Duodenal mucosa (tissue), 2 donors: ENCODE measurements around the gene ARHGAP32.

Experiments
- H3K27ac ChIP-seq: one replicate; pipeline ENCODE4 v1.7.0; 2013; ENCODE audit warnings: low read depth, low read length
- H3K27me3 ChIP-seq, 2 donors: one replicate each; pipeline ENCODE4 v1.7.0; 2013; ENCODE audit warnings: low read length in 2 of 2, control low read depth in 1 of 2; ENCODE audit not compliant: insufficient read depth in 2 of 2, control insufficient read depth in 1 of 2
- H3K36me3 ChIP-seq, 2 donors: one replicate each; pipeline ENCODE4 v1.7.0; 2013; ENCODE audit warnings: low read length in 2 of 2, control low read depth in 1 of 2; ENCODE audit not compliant: insufficient read depth in 2 of 2, control insufficient read depth in 1 of 2
- H3K4me1 ChIP-seq, 2 donors: one replicate each; pipeline ENCODE4 v1.7.0; 2013; ENCODE audit warnings: low read length in 2 of 2, control low read depth in 1 of 2; ENCODE audit not compliant: insufficient read depth in 2 of 2, control insufficient read depth in 1 of 2
- H3K4me3 ChIP-seq, 2 donors: one replicate each; pipeline ENCODE4 v1.7.0; 2013; ENCODE audit warnings: low read length in 2 of 2, low read depth in 1 of 2
- H3K9ac ChIP-seq, 2 donors: one replicate each; pipeline ENCODE4 v1.7.0; 2013; ENCODE audit warnings: low read length in 2 of 2, low read depth in 1 of 2
- H3K9me3 ChIP-seq, 2 donors: one replicate each; pipeline ENCODE4 v1.7.0; 2013; ENCODE audit warnings: low read length in 2 of 2, control low read depth in 1 of 2; ENCODE audit not compliant: control insufficient read depth in 1 of 2

Gene ARHGAP32

DNA sequence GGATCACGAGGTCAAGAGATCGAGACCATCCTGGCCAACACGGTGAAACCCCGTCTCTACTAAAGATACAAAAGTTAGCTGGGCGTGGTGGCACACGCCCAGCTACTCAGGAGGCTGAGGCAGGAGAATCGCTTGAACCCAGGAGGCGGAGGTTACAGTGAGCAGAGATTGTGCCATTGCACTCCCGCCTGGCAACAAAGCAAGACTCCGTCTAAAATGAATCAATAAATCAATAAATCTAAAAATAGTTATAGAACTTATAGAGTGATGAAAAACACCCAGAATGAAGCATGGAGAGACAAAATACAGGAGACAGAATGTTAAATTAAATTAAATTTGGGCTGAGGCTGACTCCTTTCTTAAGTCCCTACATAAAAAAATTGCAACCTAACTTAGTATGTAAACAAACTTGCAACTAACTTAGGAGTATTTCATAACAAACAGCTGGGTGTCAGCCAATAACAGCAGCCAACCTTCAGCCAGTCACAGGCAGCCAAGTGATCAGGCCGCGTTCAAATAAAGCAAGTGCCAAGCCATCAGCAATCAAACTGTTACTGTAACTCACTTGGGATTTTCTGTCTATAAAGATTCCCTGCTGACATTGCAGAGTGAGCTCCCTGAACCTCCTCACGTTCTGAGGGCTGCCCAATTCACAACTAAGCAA is 242.2 kb downstream of the ARHGAP32 start:
- H3K36me3 ChIP-seq = no peaks in the 10 kb centered on the region
- H3K27ac ChIP-seq = no peak overlapping the region
- no peak overlapping the region for H3K4me3 ChIP-seq
- no peak overlapping the region for H3K9ac ChIP-seq
- H3K9me3 ChIP-seq = no peaks in the 10 kb centered on the region
- no peaks in the 10 kb centered on the region for H3K27me3 ChIP-seq
- H3K4me1 ChIP-seq = peaks cover 0 to 5% of the 10 kb centered on the region in 2 donors

DNA sequence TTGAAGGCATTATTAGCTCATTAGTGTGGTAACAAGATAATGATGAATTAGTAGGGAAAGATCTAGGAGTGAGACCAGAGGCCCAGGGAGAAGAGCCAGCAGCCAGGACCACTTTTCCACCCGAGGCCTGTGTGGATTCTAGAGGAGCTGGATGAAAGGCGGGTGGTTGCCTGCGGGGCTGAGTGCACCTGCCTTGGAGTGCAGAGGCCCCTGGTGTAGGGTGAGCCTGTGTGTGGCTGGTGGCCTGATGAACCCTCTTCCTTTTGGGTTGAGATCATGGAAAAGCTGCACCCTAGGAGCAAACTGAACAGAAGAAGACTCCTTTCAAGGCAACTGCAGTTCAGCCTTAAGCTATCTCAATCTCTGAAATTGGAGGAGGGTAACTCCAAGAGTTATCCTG is 243.5 kb downstream of the ARHGAP32 start:
- H3K36me3 ChIP-seq = no peaks in the 10 kb centered on the region
- H3K4me3 ChIP-seq = no peak overlapping the region
- H3K27ac ChIP-seq = no peak overlapping the region
- H3K27me3 ChIP-seq = no peaks in the 10 kb centered on the region
- H3K9ac ChIP-seq = no peak overlapping the region
- peaks cover 0 to 5% of the 10 kb centered on the region in 2 donors for H3K4me1 ChIP-seq
- H3K9me3 ChIP-seq = no peaks in the 10 kb centered on the region

DNA sequence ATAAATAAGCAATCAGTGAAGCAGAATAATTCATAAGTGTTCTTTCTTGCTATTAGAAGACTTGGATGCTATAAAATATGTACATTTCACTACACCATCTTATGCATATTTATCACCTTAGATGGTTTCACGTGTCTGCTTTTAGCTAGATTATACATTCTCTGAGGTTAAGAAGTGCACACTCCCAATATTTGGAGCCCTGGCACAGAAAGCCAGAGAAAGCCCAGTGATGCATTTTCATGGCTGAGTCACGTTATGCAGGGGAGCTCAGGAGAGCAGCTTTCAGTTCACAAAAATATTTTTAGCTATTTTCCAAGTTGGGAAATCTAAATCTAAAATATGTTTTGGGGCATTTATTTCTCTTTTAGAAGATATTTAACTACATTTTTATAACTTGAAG is 244.4 kb downstream of the ARHGAP32 start:
- Histone ChIP-seq H3K27me3 (no peaks in the 10 kb centered on the region), H3K9me3 (no peaks in the 10 kb centered on the region), H3K9ac (no peak overlapping the region), H3K27ac (no peak overlapping the region), H3K4me1 (peaks cover 0 to 5% of the 10 kb centered on the region in 2 donors), H3K4me3 (no peak overlapping the region), H3K36me3 (no peaks in the 10 kb centered on the region)

GRCh38 chr11:128946648-128947047 is 245.5 kb downstream of the ARHGAP32 start:
- H3K9me3 ChIP-seq = no peaks in the 10 kb centered on the region
- H3K27me3 ChIP-seq = no peaks in the 10 kb centered on the region
- no peak overlapping the region for H3K27ac ChIP-seq
- no peak overlapping the region for H3K9ac ChIP-seq
- H3K36me3 ChIP-seq = no peaks in the 10 kb centered on the region
- peaks cover 0 to 5% of the 10 kb centered on the region in 2 donors for H3K4me1 ChIP-seq
- H3K4me3 ChIP-seq = no peak overlapping the region

DNA sequence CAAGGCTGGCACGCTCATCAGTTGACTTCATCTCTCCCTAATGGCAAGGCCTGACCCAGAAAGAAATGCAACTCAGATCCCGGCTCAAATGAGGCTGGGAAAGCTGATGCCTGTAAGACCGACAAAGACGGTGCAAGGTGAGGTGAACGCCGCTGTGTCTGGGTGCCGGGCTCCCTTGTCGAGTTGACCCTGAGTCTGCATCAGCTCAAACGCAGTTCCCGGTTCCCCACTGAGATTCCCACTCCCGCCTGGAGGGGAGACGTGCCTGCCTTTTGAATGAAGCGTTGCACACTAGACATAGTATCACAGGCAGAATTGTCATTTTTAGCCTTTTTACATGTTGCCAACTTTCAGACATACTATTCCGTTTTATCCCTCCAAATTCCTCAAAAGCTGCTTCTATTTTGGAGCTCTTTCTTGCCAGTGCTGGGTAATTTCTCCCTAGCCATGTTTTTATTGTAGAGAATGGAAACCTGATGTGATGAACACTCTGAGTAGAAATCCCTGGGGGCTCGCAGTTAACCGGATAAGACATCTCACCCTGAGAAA is 248.6 kb downstream of the ARHGAP32 start:
- no peak overlapping the region for H3K9ac ChIP-seq
- H3K36me3 ChIP-seq = no peaks in the 10 kb centered on the region
- no peaks in the 10 kb centered on the region for H3K9me3 ChIP-seq
- no peak overlapping the region for H3K27ac ChIP-seq
- no peaks in the 10 kb centered on the region for H3K27me3 ChIP-seq
- H3K4me3 ChIP-seq = no peak overlapping the region
- peaks cover 0 to 5% of the 10 kb centered on the region in 2 donors for H3K4me1 ChIP-seq

DNA sequence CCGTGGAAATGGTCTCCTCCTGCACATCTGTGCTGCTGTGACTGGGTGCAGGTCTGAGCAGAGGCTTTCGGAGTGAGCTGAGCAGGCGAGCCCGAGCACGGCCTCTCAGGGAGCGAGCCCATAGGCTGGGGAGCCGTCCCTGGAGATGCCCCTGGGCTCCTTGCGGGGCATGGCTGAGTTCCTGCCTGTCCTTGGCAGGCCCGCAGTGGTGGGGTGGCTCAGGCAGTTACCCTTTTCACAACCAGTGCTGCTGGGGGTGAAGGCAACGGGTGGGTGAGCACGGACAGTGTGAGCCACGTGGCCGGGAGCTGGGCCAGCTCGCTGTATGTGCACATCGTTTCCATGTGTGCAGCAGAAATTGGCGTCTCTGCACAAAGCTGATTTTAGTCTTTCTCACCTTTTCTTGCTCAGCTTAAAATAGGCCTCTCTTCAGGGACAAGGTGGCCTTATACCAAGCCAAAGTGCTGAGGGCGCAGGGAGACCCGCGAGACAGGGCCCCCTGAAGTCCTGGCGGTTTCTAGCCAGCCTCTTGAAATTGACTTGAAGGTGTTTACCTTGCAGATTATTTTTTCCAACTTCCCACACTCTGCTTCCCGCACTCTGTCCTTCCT is 249.2 kb downstream of the ARHGAP32 start, which contains the start of gene TP53AIP1:
TSS of gene TP53AIP1 (minus strand) at position 55 of the 611 bp plus-strand sequence. CDS start 5,053 bp downstream, outside the sequence.
- H3K27ac ChIP-seq = no peak within 1 kb of the TSS
- no peak within 1 kb of the TSS for H3K9ac ChIP-seq
- no peaks in the 10 kb centered on the region for H3K27me3 ChIP-seq
- H3K9me3 ChIP-seq = no peaks in the 10 kb centered on the region
- H3K4me1 ChIP-seq = peaks cover 0 to 5% of the 10 kb centered on the region in 2 donors
- H3K36me3 ChIP-seq = no peaks in the 10 kb centered on the region
- H3K4me3 ChIP-seq = no peak within 1 kb of the TSS

DNA sequence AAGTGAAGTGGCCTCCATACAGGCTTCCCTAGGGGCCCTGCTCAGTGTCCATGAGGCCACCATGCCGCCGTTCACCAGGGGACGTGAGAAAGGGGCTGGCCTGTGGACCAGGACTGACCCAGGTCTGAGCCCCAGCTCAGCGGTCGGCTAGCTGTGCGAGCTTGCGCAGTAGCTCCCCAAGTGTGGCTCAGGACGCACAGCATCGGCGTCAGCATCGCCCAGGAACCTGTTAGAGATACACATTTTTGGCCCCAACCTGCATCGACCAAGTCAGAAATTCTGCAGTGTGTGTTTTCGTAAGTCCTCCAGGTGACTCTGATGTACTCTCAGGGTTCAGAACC is 249.9 kb downstream of the ARHGAP32 start:
- Histone ChIP-seq H3K27ac (no peak overlapping the region), H3K9me3 (no peaks in the 10 kb centered on the region), H3K9ac (no peak overlapping the region), H3K36me3 (no peaks in the 10 kb centered on the region), H3K4me1 (peaks cover 0 to 5% of the 10 kb centered on the region in 2 donors), H3K4me3 (no peak overlapping the region), H3K27me3 (no peaks in the 10 kb centered on the region)

DNA sequence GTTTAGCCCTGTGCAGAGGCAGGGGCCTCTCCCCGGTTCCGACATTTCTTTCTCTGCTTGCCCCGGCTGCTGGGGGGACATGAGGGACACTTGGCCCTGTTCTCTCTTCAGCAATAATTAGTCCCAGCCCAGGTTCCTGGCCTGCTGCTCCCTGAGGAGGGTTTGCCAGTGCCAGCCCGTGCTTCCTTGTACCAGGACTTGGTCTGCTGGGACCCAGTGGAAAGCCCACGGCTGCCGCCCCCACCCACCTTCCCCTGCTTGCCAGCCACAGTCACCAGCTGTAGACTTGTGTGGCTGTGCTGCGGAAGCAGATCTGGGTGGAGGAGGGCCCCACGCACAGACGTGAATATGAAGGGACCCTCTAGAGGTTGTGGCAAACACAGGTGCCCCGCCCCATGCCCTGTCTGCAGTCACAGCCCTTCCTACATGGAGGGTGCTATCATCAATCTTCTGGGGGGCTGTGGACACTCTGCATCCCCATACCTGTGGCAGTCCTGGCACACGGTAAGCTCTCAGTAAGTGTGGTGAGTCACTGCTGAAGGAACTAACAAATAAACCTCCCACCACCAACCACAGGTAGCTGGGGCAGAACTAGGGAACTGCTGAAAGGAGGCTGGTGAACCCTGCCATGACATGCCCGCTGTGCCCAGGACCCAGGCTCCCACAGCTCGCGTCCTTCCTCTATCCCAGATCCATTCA is 250.4 kb downstream of the ARHGAP32 start:
- peaks cover 0 to 5% of the 10 kb centered on the region in 2 donors for H3K4me1 ChIP-seq
- H3K4me3 ChIP-seq = no peak overlapping the region
- no peaks in the 10 kb centered on the region for H3K36me3 ChIP-seq
- H3K27me3 ChIP-seq = no peaks in the 10 kb centered on the region
- no peak overlapping the region for H3K9ac ChIP-seq
- H3K9me3 ChIP-seq = no peaks in the 10 kb centered on the region
- no peak overlapping the region for H3K27ac ChIP-seq

GRCh38 chr11:128941110-128941509 is 251.0 kb downstream of the ARHGAP32 start:
- no peak overlapping the region for H3K27ac ChIP-seq

GRCh38 chr11:128940603-128941002 is 251.5 kb downstream of the ARHGAP32 start:
- H3K9ac ChIP-seq = no peak overlapping the region
- H3K27ac ChIP-seq = no peak overlapping the region
- no peaks in the 10 kb centered on the region for H3K36me3 ChIP-seq
- no peaks in the 10 kb centered on the region for H3K9me3 ChIP-seq
- H3K4me1 ChIP-seq = no peaks in the 10 kb centered on the region
- H3K27me3 ChIP-seq = no peaks in the 10 kb centered on the region
- H3K4me3 ChIP-seq = no peak overlapping the region

More at GRCh38 chr11:128941110-128941509, 251.0 kb downstream of the ARHGAP32 start:
- H3K27me3 ChIP-seq = no peaks in the 10 kb centered on the region
- H3K4me1 ChIP-seq = no peaks in the 10 kb centered on the region
- no peak overlapping the region for H3K4me3 ChIP-seq
- H3K9ac ChIP-seq = no peak overlapping the region
- no peaks in the 10 kb centered on the region for H3K36me3 ChIP-seq
- no peaks in the 10 kb centered on the region for H3K9me3 ChIP-seq
